ENCODE data around the gene IGFBP4. TPM values are rescaled to one million over a fixed set of nuclear protein-coding genes. Genes with fewer than 3 reads are reported as not detected.

The IGFBP4 gene
- total and polyA plus RNA-seq, 2 experiments from 2014 or later: 44.9 to 183 TPM

DNA sequence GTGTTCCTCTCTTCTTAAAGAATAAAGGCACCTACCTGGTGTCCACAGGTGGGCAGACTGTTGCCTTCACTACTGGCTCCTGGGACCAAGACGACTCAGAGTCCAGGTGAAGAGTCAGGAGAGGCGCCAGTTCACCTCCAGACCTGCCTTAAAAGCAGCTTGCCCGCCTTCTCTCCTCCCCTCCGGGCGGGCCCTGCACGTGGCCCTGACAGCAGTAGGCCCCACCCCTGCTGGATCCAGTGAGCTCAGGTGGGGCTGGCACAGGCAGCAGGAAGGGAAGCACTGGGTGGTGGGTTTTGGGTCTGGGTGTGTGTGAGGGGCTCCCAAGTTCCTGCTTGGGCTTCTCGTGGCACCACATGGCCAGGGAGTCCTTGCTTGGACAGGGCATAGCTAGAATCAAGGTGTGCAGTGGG lies 58.3 kb downstream of the IGFBP4 start, which contains the start of gene TNS4:
TNS4 (minus strand) TSS at position 125 of the 413 bp plus-strand sequence. CDS start 5,198 bp downstream, outside the sequence.
- no peak for DNase-seq (ENCODE audit: low spot score)
- no peaks in the 10 kb centered on the region for H3K9me3 ChIP-seq (ENCODE audit: low read depth)
- no peak within 1 kb of the TSS for H3K27ac ChIP-seq
- no peak within 1 kb of the TSS for H3K4me3 ChIP-seq
- no peaks in the 10 kb centered on the region for H3K79me2 ChIP-seq
- no peak within 1 kb of the TSS for H3K4me2 ChIP-seq
- WGBS (ENCODE audit: low lambda C conversion rate, missing lambda C conversion rate): 64% methylated on average over 7 of the region's 7 CpGs
- no peaks in the 10 kb centered on the region for H3K9me2 ChIP-seq (replicated peaks; ENCODE audit: insufficient read depth)
- no peaks in the 10 kb centered on the region for H4K20me1 ChIP-seq (ENCODE audit: insufficient read depth, poor library complexity, severe bottlenecking)
- TF ChIP-seq CTCF (IDR thresholded peaks at IDR 0.05; ENCODE audit: poor library complexity): no peak
- TF ChIP-seq EZH2phosphoT487 (IDR thresholded peaks at IDR 0.05; ENCODE audit: low read depth, severe bottlenecking, unreplicated experiment): no peak
- TF ChIP-seq EZH2 (IDR thresholded peaks at IDR 0.05; ENCODE audit: borderline replicate concordance): no peak
- H3K36me3 ChIP-seq (replicated peaks; ENCODE audit: insufficient read depth, low read depth): no peaks in the 10 kb centered on the region
- H3K27me3 ChIP-seq: no peaks in the 10 kb centered on the region
- peaks cover 11% of the 10 kb centered on the region for H3K4me1 ChIP-seq (ENCODE audit: insufficient read depth)
- no peak within 1 kb of the TSS for H2AFZ ChIP-seq

GRCh38 chr17:40502716-40503115 lies 59.5 kb downstream of the IGFBP4 start:
- Histone ChIP-seq H3K4me2 (no peak overlapping the region), H3K36me3 (replicated peaks; ENCODE audit: insufficient read depth, low read depth) (no peaks in the 10 kb centered on the region), H3K27me3 (no peaks in the 10 kb centered on the region), H2AFZ (no peak overlapping the region), H3K4me3 (no peak overlapping the region), H3K9me2 (replicated peaks; ENCODE audit: insufficient read depth) (no peaks in the 10 kb centered on the region), H3K27ac (no peak overlapping the region), H3K4me1 (ENCODE audit: insufficient read depth) (peaks cover 11% of the 10 kb centered on the region), H3K9me3 (ENCODE audit: low read depth) (no peaks in the 10 kb centered on the region), H3K79me2 (no peaks in the 10 kb centered on the region), H4K20me1 (ENCODE audit: insufficient read depth, poor library complexity, severe bottlenecking) (no peaks in the 10 kb centered on the region)
- DNase-seq (ENCODE audit: low spot score): no peak
- WGBS (ENCODE audit: low lambda C conversion rate, missing lambda C conversion rate): 94% methylated on average over 5 of the region's 5 CpGs
- TF ChIP-seq EZH2phosphoT487 (IDR thresholded peaks at IDR 0.05; ENCODE audit: low read depth, severe bottlenecking, unreplicated experiment) (no peak), EZH2 (IDR thresholded peaks at IDR 0.05; ENCODE audit: borderline replicate concordance) (no peak), CTCF (IDR thresholded peaks at IDR 0.05; ENCODE audit: poor library complexity) (no peak)

DNA sequence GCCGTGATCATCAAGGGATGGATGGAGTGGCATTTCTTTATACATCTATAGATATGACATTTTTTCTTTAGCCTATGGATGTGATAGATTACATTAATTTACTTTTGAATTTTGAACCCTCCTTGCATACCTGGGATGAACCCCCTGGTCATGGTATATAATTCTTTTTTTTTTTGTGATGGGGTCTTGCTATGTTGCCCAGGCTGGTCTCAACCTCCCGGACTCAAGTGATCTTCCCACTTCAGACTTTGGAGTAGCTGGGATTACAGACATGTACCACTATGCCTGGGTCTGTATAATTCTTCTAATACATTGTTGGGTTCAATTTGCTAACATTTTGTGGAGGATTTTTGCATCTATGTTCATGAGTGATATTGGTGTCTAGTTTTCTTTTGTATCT lies 59.9 kb downstream of the IGFBP4 start:
- no peak for DNase-seq (ENCODE audit: low spot score)
- H3K27ac ChIP-seq: no peak overlapping the region
- H2AFZ ChIP-seq: no peak overlapping the region
- no peaks in the 10 kb centered on the region for H4K20me1 ChIP-seq (ENCODE audit: insufficient read depth, poor library complexity, severe bottlenecking)
- H3K27me3 ChIP-seq: no peaks in the 10 kb centered on the region
- TF ChIP-seq CTCF (IDR thresholded peaks at IDR 0.05; ENCODE audit: poor library complexity): no peak
- no peak for TF ChIP-seq EZH2phosphoT487 (IDR thresholded peaks at IDR 0.05; ENCODE audit: low read depth, severe bottlenecking, unreplicated experiment)
- TF ChIP-seq EZH2 (IDR thresholded peaks at IDR 0.05; ENCODE audit: borderline replicate concordance): no peak
- no peak overlapping the region for H3K4me3 ChIP-seq
- H3K9me3 ChIP-seq (ENCODE audit: low read depth): no peaks in the 10 kb centered on the region
- H3K79me2 ChIP-seq: no peaks in the 10 kb centered on the region
- peaks cover 11% of the 10 kb centered on the region for H3K4me1 ChIP-seq (ENCODE audit: insufficient read depth)
- H3K36me3 ChIP-seq (replicated peaks; ENCODE audit: insufficient read depth, low read depth): no peaks in the 10 kb centered on the region
- H3K4me2 ChIP-seq: no peak overlapping the region
- WGBS (ENCODE audit: low lambda C conversion rate, missing lambda C conversion rate): 100% methylated on average over 2 of the region's 2 CpGs
- no peaks in the 10 kb centered on the region for H3K9me2 ChIP-seq (replicated peaks; ENCODE audit: insufficient read depth)

DNA sequence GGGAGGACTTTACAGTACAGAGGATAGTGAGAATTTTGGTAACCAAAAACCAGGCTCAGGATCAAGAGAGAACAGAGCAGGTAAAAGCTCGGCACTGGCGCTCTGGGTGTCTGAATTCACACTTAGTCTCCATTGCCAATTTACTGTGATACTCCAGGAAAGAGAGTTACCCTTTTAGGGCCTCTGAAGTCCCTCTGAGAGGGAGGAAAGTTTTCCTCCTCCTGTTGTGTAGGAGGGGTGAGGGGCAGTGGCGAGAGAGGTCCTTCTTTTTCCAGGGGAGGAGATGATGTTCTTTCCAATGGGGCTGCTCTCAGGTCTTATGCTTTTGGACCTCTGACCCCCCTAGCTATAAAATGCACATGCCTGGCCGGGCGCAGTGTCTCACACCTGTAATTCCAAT lies 63.5 kb downstream of the IGFBP4 start:
- Histone ChIP-seq H3K4me1 (ENCODE audit: insufficient read depth) (no peaks in the 10 kb centered on the region), H3K4me2 (no peak overlapping the region), H3K36me3 (replicated peaks; ENCODE audit: insufficient read depth, low read depth) (no peaks in the 10 kb centered on the region), H3K4me3 (no peak overlapping the region), H2AFZ (no peak overlapping the region), H4K20me1 (ENCODE audit: insufficient read depth, poor library complexity, severe bottlenecking) (no peaks in the 10 kb centered on the region), H3K27me3 (no peaks in the 10 kb centered on the region), H3K9me3 (ENCODE audit: low read depth) (no peaks in the 10 kb centered on the region), H3K79me2 (no peaks in the 10 kb centered on the region), H3K9me2 (replicated peaks; ENCODE audit: insufficient read depth) (no peaks in the 10 kb centered on the region), H3K27ac (no peak overlapping the region)
- TF ChIP-seq EZH2 (IDR thresholded peaks at IDR 0.05; ENCODE audit: borderline replicate concordance): no peak
- DNase-seq (ENCODE audit: low spot score): no peak
- WGBS (ENCODE audit: low lambda C conversion rate, missing lambda C conversion rate): 87% methylated on average over 5 of the region's 5 CpGs

Other genes starting within 250 kb of the IGFBP4 start
- 10.3 and 12.6 TPM in 2 replicates for gene WIPF2, start 224.1 kb upstream of the IGFBP4 start, total RNA-seq
- gene WIPF2, start 224.1 kb upstream of the IGFBP4 start, polyA plus RNA-seq: 23.8 and 24.2 TPM in 2 replicates
- 5.8 and 8.6 TPM in 2 replicates for gene CDC6, start 155.6 kb upstream of the IGFBP4 start, total RNA-seq
- 5.1 and 7.5 TPM in 2 replicates for gene CDC6, start 155.6 kb upstream of the IGFBP4 start, polyA plus RNA-seq
- 19.2 and 30.0 TPM in 2 replicates for gene RARA, start 134.3 kb upstream of the IGFBP4 start, total RNA-seq
- 33.1 and 34.4 TPM in 2 replicates for gene RARA, start 134.3 kb upstream of the IGFBP4 start, polyA plus RNA-seq
- gene GJD3, start 78.7 kb upstream of the IGFBP4 start, total RNA-seq: 0.47 TPM in 1 of 2 replicates, not detected in the other
- 3.3 and 3.8 TPM in 2 replicates for gene GJD3, start 78.7 kb upstream of the IGFBP4 start, polyA plus RNA-seq
- gene TOP2A, start 25.6 kb upstream of the IGFBP4 start, total RNA-seq: 36.9 and 37.4 TPM in 2 replicates
- gene TOP2A, start 25.6 kb upstream of the IGFBP4 start, polyA plus RNA-seq: 19.3 and 21.3 TPM in 2 replicates
- not detected in 2 replicates for gene TNS4, start 58.2 kb downstream of the IGFBP4 start, total RNA-seq
- 0.07 TPM in 2 replicates for gene TNS4, start 58.2 kb downstream of the IGFBP4 start, polyA plus RNA-seq
- gene CCR7, start 122.0 kb downstream of the IGFBP4 start, total RNA-seq: 0.16 and 2.8 TPM in 2 replicates
- gene CCR7, start 122.0 kb downstream of the IGFBP4 start, polyA plus RNA-seq: 2.9 and 4.1 TPM in 2 replicates
- gene SMARCE1, start 204.4 kb downstream of the IGFBP4 start, total RNA-seq: 103 and 116 TPM in 2 replicates
- gene SMARCE1, start 204.4 kb downstream of the IGFBP4 start, polyA plus RNA-seq: 99.9 and 109 TPM in 2 replicates
- 1.8 and 2.8 TPM in 2 replicates for gene KRT222, start 221.7 kb downstream of the IGFBP4 start, total RNA-seq
- gene KRT222, start 221.7 kb downstream of the IGFBP4 start, polyA plus RNA-seq: 1.5 and 2.1 TPM in 2 replicates

All from hepatocyte (in vitro differentiated cells).